Daoy (cell line): ENCODE measurements around the gene PIM3. TPM values are rescaled to one million over a fixed set of nuclear protein-coding genes. Genes with fewer than 3 reads are reported as not detected.
"Not testable (repeated sequence)": the region's sequence is repeated elsewhere in the genome, so short reads cannot be mapped to it uniquely, and the experiment has no call there.

Experiments used
- DNase-seq: peaks from one replicate; pipeline ENCODE4 v3.0.0-alpha.2; 2015; ENCODE audit warnings: low read depth
- total RNA-seq: library from RNA; depleted of rRNA; stranded (reverse); fragments of >200 nt; shearing (Covaris generic); gene quantifications from 2 replicates; pipeline ENCODE4 v1.2.3, GENCODE V29; 2014

PIM3 gene
- total RNA-seq, 1 experiment from 2014 or later = 73.1 TPM

- DNase-seq = peak; percentile 18
These were observed 6.5 kb downstream of the PIM3 start for GRCh38 chr22:49966774-49967705.

DNA sequence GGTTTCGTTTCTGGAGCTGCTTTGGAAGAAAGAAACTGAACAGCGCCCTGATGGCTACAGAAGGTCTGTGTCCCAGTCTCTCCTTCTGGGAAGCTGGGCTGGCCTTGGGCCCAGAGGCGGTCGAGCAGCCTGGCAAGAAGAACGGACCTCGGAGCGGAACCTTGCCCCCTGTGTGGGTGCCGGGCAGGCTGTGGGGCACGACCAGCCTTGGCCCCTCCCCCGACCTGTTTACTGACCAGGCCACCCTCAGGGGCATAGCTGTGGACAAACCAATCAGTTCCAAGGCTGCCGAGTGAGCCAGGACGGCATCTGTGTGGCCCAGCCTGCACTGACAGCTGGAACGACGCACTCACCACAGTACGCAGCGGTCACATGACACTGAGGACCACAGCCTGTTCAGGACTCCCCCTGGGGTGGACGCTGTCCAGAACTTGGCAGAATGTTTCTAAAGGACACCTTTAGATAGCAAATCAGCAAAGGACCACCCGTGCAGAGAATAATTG is 7.2 kb downstream of the PIM3 start:
- peak; percentile 9 for DNase-seq

- DNase-seq = peak; percentile 6
These were observed 7.8 kb downstream of the PIM3 start for GRCh38 chr22:49968313-49968830.

- DNase-seq = peak; percentile 3
These were observed 8.5 kb downstream of the PIM3 start for GRCh38 chr22:49968831-49969661.

DNA sequence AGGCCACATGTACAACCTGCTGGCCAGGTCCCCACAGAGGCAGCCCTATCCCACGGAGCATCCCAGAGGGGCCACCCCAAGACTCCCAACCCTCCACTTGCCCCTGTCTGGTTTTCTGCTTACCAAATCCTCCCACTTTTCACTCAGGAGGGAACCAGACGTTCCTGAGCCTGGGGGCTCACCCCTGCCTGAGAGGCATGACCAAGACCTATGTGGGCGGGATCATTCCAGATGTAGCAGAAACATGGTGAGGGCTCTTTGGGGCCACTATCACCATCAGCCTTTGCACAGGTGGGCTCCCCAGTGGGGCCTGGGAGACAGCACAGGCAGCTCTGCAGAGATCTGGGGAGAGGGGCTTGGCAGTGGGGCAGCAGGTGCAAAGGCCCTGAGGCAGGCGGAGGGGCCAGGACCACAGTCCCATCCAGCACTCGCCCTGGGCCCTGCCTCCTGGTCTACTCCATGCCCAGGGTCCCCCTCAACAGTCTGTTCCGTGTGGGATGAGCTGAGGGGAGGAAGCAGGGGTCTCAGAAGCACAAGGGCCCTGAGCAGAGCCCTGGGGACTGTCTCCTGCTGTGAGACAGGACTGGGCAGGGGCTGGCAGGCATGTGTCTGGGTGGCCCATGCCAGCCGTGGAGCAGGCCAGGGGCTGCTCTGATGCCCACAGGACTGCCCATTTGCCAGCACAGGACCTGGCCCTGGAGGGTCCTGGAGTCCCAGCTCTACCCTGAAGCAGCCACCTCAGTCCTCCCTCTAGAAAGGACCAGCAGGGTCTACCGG is 9.4 kb downstream of the PIM3 start:
- peak; percentile 3 for DNase-seq

DNA sequence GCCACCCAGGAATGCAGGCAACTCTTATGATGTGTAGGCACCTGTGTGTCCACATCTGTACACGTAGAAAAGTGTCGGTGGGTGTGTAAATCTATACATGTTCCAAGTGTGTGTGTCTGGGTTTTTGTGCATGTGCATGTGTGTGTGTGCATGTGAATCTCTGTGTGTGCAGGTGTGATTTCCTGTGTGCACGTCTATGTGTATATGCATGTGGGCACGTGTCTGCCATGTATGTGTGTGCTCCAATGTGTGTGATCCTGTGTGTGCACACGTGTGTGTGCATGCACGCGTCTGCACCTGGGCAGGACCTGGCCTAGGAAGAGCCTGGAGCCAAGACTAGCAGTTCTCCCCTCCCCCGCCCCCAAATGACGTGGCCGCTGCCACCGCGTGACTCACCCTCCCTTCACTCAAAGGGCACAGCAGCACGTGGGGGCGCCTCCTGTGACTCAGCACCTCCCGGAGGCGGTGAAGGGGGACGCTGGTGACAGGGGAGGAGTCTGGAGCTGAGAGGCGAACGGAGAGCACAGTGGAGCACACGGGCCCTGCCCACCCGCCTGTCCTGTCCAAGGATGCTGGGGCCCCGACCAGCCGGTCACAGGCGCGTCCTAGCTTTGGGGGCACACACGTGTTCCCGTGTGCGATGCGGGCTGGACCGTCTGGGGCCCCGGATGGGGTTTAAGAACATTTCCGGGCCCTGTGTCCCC is 10.1 kb downstream of the PIM3 start:
- peak; percentile 99 for DNase-seq

GRCh38 chr22:49971232-49972162 is 10.9 kb downstream of the PIM3 start:
- peak; percentile 65 for DNase-seq

DNA sequence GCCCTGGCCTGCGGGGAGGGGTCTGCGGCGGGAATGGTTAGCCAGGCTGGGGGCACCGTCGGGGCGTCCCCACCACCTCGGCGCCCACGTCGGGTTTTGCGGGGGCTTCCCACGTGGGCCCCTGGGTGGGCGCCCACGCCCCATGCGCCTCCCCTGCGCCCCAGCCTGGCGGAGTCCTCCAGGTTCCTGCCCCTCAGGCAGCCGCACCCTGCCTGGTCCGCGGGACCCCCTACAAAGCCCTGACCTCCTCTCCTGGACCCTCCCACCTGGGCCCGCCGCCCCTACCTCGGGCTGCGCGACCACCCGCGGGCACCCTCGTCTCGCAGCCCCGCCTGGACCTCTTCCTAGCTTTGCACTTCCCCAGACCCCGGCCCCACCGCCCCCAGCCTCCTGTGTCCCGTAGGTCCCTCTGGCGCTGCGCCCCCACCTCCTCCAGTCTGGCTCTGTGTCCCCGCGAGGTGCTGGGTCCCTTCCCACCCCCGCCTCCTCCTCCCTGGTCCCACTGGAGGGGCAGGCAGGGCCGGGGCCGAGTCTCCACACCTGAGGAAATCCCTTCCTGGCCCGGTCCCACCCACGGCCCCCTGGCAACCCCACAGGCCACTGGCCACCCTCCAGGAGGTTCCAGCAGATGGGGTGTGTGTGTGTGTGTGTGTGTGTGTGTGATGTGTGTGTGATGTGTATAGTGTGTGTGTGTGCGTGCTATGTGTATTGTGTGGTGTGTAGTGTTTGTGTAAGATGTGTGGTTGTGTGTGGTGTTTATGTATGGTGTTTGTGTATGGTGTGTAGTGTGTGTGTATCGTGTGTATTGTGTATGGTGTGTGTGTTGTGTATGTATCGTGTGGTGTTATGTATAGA is 11.8 kb downstream of the PIM3 start:
- DNase-seq = peak; percentile 1

DNA sequence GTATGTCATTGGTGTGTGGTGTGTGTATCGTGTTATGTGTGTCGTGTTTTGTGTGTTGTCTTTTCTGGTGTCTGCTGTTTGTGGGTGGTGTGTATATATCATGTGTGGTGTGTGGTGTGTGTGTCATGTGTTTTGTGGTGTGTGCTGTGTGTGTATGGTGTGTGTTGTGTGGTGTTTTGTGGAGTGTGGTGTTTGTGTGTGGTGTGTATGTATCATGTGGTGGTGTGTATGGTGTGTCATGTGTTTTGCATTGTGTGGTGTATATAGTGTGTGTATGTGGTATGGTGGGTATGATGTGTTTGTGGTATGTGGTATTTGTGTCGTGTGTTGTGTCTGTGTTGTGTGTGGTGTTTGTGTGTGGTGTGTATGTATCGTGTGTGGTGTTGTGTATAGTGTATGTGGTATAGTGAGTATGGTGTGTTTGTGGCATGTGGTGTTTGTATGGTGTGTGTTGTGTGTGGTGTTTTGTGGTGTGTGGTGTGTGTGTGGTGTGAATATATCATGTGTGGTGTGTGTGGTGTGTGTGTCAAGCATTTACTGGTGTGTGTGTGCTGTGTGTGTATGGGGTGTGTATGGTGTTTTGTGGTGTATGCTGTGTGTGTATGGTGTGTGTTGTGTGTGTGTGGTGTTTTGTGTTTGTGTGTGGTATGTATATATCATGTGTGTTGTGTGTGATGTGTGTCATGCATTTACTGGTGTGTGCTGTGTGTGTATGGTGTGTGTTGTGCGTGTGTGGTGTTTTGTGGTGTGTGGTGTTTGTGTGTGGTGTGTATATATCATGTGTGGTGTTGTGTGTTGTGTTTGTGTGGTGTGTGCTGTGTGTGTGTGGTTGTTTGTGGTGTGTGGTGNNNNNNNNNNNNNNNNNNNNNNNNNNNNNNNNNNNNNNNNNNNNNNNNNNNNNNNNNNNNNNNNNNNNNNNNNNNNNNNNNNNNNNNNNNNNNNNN is 12.7 kb downstream of the PIM3 start:
- peak; percentile 12 for DNase-seq

DNA sequence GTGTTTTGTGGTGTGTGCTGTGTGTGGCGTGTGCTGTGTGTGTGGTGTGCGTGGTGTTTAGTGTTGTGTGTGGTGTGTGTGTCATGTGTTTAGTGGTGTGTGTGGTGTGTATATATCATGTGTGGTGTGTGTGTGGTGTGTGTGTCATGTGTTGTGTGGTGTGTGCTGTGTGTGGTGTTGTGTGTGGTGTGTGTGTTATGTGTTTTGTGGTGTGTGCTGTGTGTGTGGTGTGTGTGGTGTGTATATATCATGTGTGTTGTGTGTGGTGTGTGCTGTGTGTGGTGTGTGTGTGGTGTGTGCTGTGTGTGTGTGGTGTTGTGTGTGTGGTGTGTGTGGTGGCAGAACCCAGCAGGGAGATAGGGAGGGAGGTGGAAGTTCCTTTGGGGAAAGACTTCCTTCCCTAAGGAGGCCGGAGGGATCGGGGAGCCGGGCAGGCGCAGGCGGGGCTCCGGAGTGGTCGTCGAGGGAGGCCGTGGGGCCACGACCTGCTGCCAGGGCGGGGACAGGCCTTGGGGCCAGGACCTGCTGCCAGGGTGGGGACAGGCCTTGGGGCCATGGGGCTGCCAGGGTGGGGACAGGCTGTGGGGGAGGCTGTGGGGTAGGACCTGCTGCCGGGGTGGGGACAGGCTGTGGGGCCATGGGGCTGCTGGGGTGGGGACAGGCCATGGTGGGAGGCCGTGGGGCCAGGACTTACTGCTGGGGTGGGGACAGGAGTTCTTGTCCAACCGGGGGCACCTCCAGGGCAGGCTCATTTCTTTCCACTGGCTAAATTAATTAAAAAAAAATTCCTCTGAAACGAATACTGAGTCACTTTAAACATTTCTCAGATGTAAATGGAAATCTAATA is 15.2 kb downstream of the PIM3 start:
- DNase-seq = peak; percentile 13

GRCh38 chr22:49976439-49977175 is 16.0 kb downstream of the PIM3 start:
- peak; percentile 22 for DNase-seq

- DNase-seq = no peak
These were observed 17.0 kb downstream of the PIM3 start for GRCh38 chr22:49977578-49977977.

GRCh38 chr22:49979587-49980264 is 19.2 kb downstream of the PIM3 start:
- peak; percentile 32 for DNase-seq

DNA sequence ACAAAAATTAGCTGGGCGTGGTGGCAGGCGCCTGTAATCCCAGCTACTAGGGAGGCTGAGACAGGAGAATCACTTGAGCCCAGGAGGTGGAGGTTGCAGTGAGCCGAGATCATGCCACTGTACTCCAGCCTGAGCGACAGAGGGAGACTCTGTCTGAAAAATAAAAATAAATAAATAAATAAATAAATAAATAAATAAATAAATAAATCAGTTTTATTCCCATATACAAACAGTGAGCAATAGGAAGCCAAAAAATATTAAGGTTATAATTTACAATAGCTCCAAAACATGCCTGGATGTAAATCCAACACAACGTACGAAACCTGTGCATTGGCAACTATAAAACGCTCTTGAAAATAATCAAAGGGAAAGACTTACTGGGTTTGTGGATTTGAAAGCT is 21.2 kb downstream of the PIM3 start:
- DNase-seq = not testable (repeated sequence)
